ENCODE measurements around the gene PHYHIPL.

GRCh38 chr10:59242991-59243390 is 66.5 kb downstream of the PHYHIPL start:
- TF ChIP-seq EZH2 (IDR thresholded peaks at IDR 0.05) (no peak), POLR2AphosphoS5 (IDR thresholded peaks at IDR 0.05; ENCODE audit: borderline replicate concordance, low read depth, low read length) (no peak), FOXP2 (optimal IDR thresholded peaks at IDR 0.05; ENCODE audit: control extremely low read depth, extremely low read length, insufficient read depth) (no peak)

Measured in SK-N-MC (cell line).